Measurements from ENCODE around the gene PAGR1.
"Not testable (repeated sequence)": the region's sequence is repeated elsewhere in the genome, so short reads cannot be mapped to it uniquely, and the experiment has no call there.

Gene PAGR1

DNA sequence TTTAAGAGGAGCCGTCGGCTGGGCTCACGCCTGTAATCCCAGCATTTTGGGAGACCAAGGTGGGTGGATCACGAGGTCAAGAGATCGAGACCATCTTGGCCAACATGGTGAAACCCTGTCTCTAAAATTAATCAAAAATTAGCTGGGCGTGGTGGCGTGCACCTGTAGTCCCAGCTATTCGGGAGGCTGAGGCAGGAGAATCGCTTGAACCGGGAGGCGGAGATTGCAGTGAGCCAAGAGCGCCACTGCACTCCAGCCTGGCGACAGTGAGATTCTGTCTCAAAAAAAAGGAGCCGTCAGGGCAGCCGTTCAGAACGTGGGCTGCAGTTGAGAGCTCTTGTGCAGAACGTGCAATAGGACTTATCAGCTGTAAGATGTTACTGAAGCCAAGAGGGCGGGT is 22.8 kb upstream of the PAGR1 start:
- not testable (repeated sequence) for DNase-seq

DNA sequence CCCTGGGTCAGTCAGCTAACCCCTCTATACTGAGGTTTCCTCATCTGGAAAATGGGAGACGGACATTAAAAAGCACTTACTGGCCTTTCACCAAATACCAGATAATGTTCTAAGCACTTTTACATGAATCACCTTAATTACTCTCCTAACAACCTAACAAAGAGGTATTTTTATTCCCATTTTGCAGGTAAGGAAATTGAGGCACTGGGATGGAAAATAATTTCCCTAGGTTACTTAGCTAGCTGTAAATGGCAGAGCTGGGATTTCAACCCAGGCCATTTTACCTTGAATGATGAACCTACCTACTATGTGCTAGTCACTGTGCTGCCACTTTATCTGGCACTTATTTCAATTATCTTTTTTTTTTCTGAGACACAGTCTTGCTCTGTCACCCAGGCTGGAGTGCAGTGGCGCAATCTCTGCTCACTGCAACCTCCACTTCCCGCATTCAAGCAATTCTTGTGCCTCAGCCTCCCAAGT is 21.7 kb upstream of the PAGR1 start:
- DNase-seq, result no peak

DNA sequence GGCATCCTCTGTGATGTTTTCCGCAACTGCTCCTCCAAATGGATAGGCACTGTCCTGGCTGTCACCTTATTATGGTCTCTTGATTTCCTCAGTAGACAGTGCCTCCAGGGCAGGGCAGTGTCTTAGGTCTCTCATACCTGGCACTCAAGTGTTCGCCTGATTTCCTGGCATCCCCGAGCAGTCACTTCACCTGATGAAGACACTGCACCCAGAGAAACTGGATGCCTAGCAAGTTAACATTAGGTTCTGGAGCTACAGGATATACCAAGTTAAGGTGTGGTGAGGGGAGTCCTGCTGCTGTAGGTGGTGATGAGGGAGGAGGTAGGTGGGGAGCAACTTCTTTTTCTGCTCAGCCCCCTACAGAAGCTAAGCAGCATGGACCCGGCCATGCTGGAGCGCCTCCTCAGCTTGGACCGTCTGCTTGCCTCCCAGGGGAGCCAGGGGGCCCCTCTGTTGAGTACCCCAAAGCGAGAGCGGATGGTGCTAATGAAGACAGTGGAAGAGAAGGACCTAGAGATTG is 13.5 kb upstream of the PAGR1 start:
- no peak for DNase-seq

DNA sequence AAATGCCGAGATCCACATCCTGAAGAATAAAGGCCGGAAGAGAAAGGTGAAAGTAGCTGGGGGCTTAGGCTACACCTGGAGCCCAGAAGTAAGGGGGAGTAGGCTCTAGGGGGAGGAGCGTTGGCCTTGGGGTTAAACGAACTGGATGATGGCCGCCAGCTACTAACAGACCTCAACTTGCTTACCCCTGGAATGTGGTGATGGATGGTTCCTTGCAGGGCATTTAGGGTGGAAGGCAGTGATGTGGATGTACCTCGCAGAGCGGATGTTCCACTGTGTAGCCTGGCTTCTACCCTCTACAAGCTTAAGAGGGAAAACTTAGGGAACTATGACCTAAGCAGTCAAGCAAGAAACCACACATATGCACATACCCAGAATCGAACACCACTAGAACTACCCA is 11.9 kb upstream of the PAGR1 start:
- DNase-seq, result no peak

DNA sequence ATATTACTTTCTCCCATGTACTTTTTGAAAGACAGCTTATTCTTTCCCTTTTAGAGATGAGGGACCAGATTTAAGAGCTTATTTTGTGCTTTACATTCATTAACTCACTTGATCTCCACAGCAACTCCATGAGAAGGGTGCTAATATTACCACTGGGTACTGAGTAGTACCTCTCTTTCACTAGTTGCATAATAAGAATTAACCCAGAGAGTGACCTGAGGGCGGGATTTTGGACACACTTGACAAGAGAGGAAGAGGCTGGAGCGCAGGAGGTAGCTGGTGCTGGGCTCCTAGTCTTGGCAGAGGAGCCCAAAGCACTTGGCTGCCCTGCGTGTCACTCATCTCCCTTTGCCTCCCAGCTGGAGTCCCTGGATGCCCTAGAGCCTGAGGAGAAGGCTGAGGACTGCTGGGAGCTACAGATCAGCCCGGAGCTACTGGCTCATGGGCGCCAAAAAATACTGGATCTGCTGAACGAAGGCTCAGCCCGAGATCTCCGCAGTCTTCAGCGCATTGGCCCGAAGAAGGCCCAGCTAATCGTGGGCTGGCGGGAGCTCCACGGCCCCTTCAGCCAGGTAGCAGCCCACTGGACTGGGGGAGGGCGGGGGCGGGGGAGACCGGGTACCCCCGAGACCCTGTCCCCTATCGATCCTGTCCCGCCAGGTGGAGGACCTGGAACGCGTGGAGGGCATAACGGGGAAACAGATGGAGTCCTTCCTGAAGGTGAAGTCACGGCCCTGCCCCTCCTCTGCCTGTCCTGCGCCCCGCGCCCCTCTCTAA is 11.3 kb upstream of the PAGR1 start:
- no peak for DNase-seq

DNA sequence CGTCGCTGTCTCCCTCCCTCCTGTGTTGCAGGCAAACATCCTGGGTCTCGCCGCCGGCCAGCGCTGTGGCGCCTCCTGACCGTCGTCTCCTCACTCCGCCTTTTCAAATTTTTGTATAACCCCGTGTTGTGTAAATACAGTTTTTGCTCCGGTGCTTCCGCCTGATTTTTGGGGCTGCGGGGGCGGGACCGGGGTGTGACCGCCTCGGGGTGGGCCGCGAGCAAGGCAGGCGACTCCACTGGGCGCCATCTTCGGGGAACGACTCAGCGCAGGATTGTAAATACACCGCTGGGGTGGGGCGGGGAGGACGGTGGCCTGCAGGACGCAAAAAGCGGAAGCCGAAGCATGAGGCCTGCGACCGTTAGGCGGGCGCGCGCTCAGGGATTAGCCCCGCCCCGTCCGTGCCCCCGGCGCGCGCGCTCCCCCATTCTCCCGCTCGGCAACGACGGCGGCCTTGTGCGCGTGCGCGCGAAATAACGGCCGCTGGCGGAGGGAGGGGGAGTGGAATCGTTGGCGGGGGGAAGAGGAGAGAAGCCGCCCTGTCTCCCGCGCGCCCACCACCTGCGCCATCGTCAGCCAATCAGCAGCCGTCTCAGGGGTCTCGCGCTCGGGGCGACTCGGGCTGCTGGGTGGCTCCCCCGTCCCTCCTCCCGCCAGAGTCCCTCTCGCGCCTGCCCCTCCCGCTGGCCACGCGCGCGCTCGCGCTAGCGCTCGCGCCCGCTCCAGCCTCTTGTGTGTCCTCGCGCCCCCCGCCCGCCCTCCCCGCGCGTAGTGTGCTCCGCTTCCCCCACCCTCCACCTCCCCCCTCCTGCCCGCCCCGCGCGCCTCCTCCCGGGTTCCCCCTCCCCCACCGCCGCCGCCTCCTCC is 10.5 kb upstream of the PAGR1 start:
- DNase-seq, result peak; percentile 99

DNA sequence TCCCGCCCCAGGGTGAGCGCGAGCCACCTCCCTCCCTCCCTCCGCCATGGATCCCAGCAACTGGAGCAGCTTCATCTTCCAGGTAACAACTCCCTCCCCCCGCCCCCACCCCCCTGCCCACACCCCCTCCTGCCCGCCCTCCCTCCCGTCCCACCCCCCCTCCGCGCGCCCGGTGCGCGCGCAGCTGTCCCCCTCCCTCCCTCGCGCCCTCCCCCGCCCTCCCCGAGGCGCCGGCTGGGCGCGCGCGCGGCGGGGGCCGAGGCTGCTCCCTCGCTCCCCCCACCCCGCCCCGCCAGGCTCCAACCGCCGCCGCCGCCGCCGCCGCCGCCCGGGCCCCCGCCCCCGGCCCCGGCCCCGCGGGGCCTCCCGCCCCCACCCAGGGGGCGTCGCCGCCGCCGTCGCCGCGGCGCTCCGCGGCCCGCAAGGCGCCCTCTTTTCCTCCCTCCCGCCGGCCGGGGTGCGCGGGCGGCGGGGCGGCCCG is 9.8 kb upstream of the PAGR1 start, which contains the start of gene MAZ:
TSS of gene MAZ (plus strand) at position 431 of the 481 bp plus-strand sequence. CDS start 173 bp downstream, outside the sequence.
- no peak for DNase-seq

DNA sequence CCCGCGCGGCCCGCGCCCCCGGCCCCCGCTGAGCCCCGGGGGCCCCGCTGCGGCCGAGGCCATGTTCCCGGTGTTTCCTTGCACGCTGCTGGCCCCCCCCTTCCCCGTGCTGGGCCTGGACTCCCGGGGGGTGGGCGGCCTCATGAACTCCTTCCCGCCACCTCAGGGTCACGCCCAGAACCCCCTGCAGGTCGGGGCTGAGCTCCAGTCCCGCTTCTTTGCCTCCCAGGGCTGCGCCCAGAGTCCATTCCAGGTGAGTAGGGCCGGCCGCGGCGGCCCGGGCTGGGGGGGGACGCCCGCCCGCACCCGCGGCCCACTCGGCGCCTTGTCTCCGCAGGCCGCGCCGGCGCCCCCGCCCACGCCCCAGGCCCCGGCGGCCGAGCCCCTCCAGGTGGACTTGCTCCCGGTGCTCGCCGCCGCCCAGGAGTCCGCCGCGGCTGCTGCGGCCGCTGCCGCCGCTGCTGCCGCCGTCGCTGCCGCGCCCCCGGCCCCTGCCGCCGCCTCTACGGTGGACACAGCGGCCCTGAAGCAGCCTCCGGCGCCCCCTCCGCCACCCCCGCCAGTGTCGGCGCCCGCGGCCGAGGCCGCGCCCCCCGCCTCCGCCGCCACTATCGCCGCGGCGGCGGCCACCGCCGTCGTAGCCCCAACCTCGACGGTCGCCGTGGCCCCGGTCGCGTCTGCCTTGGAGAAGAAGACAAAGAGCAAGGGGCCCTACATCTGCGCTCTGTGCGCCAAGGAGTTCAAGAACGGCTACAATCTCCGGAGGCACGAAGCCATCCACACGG is 9.1 kb upstream of the PAGR1 start:
- DNase-seq, result peak; percentile 82

DNA sequence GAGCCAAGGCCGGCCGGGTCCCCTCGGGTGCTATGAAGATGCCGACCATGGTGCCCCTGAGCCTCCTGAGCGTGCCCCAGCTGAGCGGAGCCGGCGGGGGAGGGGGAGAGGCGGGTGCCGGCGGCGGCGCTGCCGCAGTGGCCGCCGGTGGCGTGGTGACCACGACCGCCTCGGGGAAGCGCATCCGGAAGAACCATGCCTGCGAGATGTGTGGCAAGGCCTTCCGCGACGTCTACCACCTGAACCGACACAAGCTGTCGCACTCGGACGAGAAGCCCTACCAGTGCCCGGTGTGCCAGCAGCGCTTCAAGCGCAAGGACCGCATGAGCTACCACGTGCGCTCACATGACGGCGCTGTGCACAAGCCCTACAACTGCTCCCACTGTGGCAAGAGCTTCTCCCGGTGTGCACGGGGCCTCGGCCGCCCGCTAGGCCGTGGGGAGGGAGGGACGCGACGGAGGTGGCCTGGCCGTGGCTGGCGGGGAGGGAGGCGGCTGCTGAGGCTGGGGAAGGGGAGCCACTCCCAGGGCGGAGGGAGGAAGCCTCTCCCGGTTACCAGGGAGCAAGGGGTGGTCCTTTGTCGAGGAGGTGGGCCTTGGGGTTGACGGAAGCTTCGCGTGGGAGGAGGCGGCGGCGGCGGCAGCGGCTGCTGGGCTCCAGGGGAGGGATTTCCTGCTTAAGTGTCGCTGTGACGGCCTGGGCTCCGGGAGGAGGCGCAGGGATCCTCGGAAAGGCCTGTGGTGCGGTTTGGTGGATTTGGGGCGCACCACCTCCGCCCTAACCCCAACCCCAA is 8.3 kb upstream of the PAGR1 start:
- DNase-seq, result peak; percentile 94

DNA sequence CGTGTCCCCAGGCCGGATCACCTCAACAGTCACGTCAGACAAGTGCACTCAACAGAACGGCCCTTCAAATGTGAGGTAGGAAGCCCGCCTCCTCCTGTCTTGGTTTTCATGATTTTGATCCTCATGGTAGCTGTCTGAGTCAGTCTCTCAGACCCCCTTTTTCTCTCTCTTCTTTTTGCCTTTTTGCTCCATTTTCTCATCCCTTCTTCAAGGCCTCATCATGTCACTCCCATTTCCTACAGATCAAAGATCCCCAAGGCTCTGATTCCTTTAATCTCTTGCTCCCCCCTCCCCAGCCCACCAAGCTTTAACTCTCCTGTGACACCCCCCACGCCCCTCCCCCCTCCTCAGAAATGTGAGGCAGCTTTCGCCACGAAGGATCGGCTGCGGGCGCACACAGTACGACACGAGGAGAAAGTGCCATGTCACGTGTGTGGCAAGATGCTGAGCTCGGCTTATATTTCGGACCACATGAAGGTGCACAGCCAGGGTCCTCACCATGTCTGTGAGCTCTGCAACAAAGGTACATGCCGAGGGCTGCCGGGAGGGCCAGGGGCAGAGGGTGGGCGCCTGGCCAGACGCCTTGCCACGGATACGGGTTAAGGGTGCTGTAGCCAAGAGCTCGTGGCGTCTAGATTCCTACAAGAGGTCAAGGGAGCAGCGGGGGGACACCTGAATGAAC is 7.6 kb upstream of the PAGR1 start:
- no peak for DNase-seq

DNA sequence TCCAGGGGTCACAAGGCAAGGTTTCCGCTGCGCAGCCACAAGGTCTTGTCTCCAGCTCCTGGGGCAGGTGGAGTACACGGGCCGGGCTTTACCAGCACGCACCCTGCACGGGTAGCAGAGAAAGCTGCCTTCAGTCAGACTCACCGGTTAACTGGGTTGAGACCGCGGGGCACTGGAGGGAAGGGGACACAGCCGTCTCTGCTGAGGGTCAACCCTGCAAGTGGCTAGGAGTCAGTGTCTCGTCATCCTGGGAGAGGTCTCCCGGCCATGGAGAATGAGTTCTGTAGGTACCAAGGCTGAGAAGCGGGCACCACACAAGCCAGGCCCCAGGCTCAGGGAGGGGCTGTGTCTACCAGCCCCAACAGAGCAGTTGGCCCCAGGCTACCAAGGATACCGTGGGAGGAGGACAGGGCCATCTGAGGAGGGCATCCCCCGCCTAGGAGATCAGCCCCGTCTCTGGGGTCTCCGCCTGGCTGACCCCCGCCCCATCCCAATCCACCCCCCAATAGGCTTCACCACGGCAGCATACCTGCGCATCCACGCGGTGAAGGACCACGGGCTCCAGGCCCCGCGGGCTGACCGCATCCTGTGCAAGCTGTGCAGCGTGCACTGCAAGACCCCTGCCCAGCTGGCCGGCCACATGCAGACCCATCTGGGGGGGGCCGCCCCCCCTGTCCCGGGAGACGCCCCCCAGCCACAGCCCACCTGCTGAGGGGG is 6.8 kb upstream of the PAGR1 start:
- no peak for DNase-seq

DNA sequence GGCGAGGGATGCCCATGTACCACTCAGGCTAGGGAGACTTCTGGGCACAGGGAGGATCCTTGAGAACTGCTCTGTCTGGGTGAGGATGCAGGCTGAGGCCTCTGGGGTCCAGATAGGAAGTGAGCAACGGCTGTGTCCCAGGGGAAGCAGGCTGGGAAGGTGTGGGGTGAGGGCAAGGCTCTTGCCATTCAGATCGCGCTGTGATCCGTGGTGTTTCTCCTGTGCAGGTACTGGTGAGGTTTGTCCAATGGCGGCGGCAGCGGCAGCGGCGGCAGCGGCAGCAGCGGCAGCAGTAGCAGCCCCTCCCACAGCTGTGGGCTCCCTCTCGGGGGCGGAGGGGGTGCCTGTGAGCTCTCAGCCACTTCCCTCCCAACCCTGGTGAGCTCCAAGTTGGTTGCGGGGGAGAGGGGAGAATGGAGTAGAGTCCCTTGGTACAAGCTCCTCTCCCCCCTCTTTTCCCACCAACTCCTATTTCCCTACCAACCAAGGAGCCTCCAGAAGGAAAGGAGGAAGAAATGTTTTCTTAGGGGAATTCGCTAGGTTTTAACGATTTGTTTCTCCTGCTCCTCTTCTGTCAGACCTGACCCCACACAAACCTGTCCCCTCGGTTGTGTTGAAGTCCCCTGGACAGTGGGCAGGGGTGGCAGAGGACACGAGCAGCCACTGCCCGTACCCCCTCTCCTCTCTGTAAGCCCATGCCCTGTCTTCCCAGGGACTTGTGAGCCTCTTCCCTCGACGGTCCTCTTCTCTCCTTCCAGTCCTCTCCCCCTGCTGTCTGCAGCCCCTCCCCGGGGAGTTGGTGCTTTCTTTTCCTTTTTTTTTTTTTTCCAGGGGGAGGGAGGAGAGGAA is 5.9 kb upstream of the PAGR1 start:
- no peak for DNase-seq

DNA sequence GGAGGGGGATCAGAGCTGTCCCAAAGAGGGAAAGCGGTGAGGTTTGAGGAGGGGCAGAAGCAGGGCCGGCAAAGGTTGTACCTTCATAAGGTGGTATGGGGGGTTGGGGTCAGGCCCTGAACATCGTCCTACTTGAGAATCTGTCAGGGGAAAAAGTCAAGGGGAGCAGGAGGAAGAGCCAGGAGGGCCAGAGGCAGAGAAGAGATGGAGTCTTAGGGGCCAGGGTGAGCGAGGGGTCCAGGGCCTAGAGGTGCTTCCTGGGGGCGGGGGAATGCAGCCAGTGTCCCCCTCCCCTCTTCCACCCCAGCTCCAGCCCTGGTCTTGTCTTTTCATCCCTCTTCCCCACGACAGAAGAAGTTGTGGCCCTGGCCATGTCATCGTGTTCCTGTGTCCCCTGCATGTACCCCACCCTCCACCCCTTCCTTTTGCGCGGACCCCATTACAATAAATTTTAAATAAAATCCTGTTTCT is 5.2 kb upstream of the PAGR1 start:
- DNase-seq, result no peak

DNA sequence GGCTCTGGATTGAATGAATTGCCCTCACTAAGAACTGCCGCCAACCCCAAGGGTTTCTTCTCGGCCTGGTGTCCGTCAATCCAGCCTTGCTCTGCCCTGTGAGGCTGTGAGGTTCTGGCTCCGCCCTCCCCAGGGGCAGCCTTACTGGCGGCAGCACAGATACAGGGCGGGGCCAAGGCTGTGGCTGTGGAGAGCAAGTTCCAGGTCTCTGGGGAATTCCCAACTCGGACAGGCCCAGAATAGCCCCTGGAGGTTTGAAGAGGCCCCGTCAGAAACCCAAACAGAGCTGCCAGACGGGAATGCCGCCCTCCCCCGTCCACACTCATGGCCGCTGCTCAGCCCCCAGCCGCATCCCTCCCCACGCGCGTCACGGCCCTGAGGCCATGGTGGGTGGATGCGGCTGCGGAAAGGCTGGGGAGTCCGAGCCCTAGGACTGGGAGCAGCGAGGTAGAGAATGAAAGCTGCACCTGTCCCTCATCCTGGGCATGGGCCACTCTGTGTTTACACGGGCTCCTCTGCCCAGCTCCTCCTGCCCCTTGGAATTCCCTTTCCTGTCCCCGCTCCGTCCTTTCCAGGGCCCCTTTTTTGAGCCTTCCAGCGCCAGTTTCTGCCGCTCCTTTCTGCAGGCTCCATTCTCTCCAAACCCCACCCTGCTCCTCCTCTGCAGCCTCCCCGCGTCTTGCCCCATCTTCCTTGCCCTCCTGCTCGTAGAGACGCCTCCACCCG is 4.6 kb upstream of the PAGR1 start:
- DNase-seq, result peak; percentile 95

DNA sequence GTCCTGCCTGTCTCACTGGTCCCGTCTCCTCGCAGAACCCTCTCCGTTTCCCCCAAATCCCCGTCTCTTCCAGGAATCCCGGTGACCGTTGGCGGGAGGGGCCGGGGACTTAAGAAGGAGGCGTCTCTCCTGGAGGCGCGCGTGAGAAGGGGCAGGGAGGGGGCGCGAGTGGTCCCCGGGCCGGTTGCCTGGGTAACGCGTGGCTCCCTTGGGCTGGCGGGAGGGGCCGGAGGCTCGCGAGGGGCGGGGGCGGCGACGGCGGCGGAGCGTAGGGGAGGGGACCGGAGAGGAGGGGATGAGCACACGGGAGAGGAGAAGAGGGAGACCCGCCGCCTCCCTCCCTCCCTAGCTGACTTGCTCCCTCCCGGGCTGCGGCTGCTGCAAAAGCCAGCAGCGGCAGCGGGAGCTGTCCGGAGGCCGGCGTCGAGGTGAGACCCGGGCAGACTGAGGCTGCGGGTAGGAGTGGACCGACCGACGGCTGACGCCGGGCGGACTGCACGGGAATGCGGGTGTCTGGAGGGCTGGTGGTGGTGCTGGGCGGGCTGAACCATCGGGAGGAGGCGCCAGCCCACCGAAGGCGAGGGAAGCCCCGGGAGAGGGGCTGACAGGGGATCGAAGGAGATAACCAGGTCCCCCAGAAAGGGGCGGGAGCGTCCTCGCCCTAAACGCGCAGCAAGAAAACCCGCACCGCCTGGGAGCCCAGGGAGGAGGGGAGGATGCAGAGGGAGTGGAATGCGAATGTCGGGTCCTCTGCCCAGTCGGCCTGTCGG is 3.9 kb upstream of the PAGR1 start, which contains the start of gene PRRT2:
TSS of gene PRRT2 (plus strand) at position 298 of the 770 bp plus-strand sequence. CDS start 862 bp downstream, outside the sequence.
- DNase-seq, result peak; percentile 93

DNA sequence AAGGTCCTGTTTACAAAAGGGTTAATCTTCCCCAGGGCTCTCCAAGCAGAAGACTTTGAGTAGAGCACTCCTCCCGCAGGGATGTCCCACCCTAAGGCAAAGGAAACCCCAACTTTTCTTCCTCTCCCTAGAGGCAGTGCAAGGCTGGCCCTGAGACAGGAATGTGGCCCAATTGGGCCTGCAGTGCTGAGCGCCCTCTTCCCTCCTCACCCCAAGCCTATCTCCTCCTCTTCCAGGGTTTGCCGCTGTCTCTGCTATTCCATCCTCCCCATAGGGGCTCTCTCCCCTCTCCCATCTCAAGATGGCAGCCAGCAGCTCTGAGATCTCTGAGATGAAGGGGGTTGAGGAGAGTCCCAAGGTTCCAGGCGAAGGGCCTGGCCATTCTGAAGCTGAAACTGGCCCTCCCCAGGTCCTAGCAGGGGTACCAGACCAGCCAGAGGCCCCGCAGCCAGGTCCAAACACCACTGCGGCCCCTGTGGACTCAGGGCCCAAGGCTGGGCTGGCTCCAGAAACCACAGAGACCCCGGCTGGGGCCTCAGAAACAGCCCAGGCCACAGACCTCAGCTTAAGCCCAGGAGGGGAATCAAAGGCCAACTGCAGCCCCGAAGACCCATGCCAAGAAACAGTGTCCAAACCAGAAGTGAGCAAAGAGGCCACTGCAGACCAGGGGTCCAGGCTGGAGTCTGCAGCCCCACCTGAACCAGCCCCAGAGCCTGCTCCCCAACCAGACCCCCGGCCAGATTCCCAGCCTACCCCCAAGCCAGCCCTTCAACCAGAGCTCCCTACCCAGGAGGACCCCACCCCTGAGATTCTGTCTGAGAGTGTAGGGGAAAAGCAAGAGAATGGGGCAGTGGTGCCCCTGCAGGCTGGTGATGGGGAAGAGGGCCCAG is 3.0 kb upstream of the PAGR1 start:
- no peak for DNase-seq

All from right hindlimb (tissue), 1 donor.